Colonic mucosa (tissue), 4 donors: Measurements from ENCODE around the gene CUBN. TPM values are rescaled to one million over a fixed set of nuclear protein-coding genes. Genes with fewer than 3 reads are reported as not detected.

Source experiments
- DNase-seq: peaks from one replicate; pipeline ENCODE4 v3.0.0-alpha.2; 2020
- H3K27ac ChIP-seq: fragments of 200-600 bp; one replicate; pipeline ENCODE4 v1.8.0; 2021
- H3K27me3 ChIP-seq: fragments of 200-600 bp; one replicate; pipeline ENCODE4 v1.8.0; 2021
- H3K36me3 ChIP-seq: fragments of 200-600 bp; one replicate; pipeline ENCODE4 v1.8.0; 2021
- H3K4me1 ChIP-seq: fragments of 200-600 bp; one replicate; pipeline ENCODE4 v1.8.0; 2021; ENCODE audit warnings: mild to moderate bottlenecking
- H3K4me3 ChIP-seq: fragments of 200-600 bp; one replicate; pipeline ENCODE4 v1.8.0; 2021
- H3K9ac ChIP-seq, 2 donors: one replicate each; pipeline ENCODE4 v1.7.0; 2013; ENCODE audit warnings: control low read depth in 2 of 2, low read depth in 2 of 2, low read length in 2 of 2
- H3K9me3 ChIP-seq: fragments of 200-600 bp; one replicate; pipeline ENCODE4 v1.8.0; 2021
- intact Hi-C: fragments of 100-400 bp; cut with DNase I; formaldehyde crosslinking; loops from one replicate; pipeline ENCODE4 v1.14.1; 2022
- total RNA-seq, 2 donors: library from RNA; stranded (reverse); fragmentation: NEBNext Ultra II Directional in 1 of 2; extraction: Animal tissue kit (Norgen Biotek cat#: 25700) in 1 of 2; gene quantifications; one replicate each; pipeline ENCODE4 v1.2.1, GENCODE V29; 2021
- TF ChIP-seq, protein P1 (sequence below): fragments of 200-600 bp; IDR thresholded peaks from one replicate; pipeline ENCODE4 v1.8.0; 2022; ENCODE audit warnings: antibody characterized with exemption, mild to moderate bottlenecking
- donor health status: healthy.
- donor health status: DM: no; HTN: no; CAD: no.
- donor health status: DM: no; HTN: no; CAD: no.

Gene CUBN
- total RNA-seq, 2 donors from 2014 or later: 0.25 to 0.42 TPM

DNA sequence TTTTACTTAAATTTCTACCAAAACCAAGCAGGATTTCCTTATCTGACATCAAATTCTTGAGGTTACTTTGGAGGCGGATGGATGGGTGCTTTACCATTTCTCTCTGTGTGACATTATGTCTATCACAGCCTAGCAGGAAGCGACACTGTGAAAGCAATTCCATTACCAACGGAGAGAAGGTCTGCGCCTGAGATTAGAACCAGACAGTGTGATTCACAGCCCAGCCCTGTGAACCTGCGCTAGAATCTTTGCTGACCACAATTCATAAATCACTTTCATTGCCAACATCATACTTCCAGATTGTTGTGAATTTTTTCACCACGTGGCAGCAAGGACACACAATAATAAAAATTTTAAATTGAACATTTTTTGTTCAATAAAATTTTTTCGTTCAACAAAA, 126.5 kb downstream of the CUBN start:
- H3K27ac ChIP-seq: no peak overlapping the region
- H3K4me1 ChIP-seq: no peaks in the 10 kb centered on the region
- intact Hi-C loops: no loop called here
- H3K9me3 ChIP-seq: no peaks in the 10 kb centered on the region
- H3K36me3 ChIP-seq: no peaks in the 10 kb centered on the region
- no peak overlapping the region for H3K4me3 ChIP-seq
- TF ChIP-seq, protein P1, sequence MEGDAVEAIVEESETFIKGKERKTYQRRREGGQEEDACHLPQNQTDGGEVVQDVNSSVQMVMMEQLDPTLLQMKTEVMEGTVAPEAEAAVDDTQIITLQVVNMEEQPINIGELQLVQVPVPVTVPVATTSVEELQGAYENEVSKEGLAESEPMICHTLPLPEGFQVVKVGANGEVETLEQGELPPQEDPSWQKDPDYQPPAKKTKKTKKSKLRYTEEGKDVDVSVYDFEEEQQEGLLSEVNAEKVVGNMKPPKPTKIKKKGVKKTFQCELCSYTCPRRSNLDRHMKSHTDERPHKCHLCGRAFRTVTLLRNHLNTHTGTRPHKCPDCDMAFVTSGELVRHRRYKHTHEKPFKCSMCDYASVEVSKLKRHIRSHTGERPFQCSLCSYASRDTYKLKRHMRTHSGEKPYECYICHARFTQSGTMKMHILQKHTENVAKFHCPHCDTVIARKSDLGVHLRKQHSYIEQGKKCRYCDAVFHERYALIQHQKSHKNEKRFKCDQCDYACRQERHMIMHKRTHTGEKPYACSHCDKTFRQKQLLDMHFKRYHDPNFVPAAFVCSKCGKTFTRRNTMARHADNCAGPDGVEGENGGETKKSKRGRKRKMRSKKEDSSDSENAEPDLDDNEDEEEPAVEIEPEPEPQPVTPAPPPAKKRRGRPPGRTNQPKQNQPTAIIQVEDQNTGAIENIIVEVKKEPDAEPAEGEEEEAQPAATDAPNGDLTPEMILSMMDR: no peak
- DNase-seq: no peak
- no peak overlapping the region for H3K9ac ChIP-seq
- H3K27me3 ChIP-seq: no peaks in the 10 kb centered on the region

DNA sequence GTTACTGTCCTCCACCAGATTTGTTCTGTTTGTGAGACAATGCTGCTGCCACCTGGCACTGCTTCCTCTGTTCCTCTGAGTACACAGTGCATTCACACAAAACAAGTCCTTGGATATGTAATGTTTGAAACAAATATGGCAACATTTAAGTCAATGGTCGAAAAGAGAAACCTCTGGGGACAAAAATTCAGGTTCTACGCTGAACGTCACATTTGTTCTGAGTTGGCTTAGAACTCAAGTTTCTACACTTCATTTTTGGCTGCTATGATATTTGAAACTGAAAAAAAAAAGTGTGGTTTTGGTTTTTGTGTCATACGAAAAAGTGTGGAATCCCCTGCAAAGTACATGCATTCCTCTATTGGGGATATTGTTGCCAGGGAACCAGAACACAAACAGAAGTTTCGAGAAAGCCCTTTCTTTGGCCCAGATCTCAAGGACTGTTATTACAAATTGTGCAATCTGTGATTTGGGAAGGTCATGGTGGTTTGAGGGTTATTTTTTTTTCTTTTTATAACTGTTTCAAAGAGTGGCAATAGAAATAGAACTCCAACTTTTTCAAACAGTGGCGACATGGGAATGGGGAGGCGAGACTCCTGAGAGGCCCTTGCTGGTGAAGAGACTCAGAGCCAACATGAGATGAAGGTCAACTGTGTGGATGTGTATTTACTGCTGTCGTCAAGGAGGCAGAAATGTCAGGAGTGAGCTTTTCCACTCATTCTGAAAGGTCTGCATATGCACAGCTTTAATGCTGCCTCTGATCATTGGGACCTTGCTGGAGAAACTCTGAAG, 127.5 kb downstream of the CUBN start:
- no peaks in the 10 kb centered on the region for H3K9me3 ChIP-seq
- intact Hi-C loops: no loop called here
- no peak overlapping the region for H3K4me3 ChIP-seq
- TF ChIP-seq, protein P1: no peak
- H3K4me1 ChIP-seq: no peaks in the 10 kb centered on the region
- peak; percentile 43 for DNase-seq
- peak overlapping the region; percentile 9 to 26 for H3K9ac ChIP-seq
- H3K27me3 ChIP-seq: no peaks in the 10 kb centered on the region
- peak overlapping the region; percentile 7 for H3K27ac ChIP-seq
- H3K36me3 ChIP-seq: no peaks in the 10 kb centered on the region

DNA sequence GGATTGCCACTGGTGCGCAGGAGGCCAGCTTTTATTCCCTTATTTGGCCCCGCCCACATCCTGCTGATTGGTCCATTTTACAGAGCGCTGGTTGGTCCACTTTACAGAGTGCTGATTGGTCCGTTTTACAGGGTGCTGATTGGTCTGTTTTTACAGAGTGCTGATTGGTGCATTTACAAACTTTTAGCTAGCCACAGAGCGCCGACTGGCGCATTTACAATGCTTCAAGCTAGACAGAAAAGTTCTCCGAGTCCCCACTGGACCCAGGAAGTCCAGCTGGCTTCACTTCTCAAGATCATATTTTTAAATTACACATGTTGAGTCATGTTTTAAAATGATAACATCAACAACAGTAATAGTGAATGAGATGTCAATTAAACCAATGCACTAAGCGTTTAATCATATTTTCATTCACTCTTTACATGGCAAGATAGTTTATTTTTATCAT, 128.3 kb downstream of the CUBN start:
- no peaks in the 10 kb centered on the region for H3K4me1 ChIP-seq
- no peak overlapping the region for H3K4me3 ChIP-seq
- no peak for DNase-seq
- no peaks in the 10 kb centered on the region for H3K9me3 ChIP-seq
- TF ChIP-seq, protein P1: no peak
- no peak overlapping the region for H3K9ac ChIP-seq
- intact Hi-C loops: no loop called here
- no peaks in the 10 kb centered on the region for H3K36me3 ChIP-seq
- H3K27ac ChIP-seq: peak overlapping the region; percentile 7
- no peaks in the 10 kb centered on the region for H3K27me3 ChIP-seq

DNA sequence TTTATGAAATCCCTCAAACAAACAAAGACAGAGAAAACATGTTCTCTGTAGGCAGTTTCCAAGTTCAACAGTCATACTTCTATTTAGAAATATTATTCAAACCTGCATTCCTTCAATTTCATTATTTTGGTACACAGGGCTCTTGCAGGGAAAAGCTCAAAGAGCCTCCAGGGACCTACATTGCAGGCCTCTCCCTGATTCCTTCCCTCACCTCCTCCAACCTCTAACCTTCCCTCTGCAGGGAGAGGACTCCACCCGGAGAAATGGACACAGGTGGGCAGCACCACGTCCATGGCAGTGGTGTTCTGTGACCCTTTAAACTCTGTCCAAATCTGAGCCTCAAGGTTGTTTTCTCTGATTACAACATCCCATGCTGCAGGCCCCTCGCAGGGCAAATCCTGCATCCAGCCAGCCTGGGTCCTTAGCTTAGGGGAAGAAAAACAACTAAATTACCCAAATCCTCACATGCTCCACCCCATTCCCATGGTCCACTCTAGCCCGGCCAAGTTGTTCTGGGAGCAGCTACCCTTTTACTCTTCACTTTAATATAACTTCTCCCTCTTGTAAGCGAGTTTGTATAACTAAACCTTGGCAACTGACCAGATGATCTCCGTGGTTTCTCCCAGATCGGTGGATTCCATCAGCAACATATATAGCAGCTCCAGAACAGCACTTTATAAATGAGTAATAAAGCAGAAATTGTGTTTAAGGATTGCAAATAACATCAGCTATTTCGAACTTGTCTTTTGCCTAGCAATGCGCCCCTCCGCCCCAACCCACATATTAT, 129.8 kb downstream of the CUBN start:
- H3K9ac ChIP-seq: no peak overlapping the region
- intact Hi-C loops: no loop called here
- DNase-seq: no peak
- H3K27ac ChIP-seq: no peak overlapping the region
- no peaks in the 10 kb centered on the region for H3K9me3 ChIP-seq
- H3K4me1 ChIP-seq: no peaks in the 10 kb centered on the region
- no peaks in the 10 kb centered on the region for H3K27me3 ChIP-seq
- TF ChIP-seq, protein P1: no peak
- no peak overlapping the region for H3K4me3 ChIP-seq
- H3K36me3 ChIP-seq: no peaks in the 10 kb centered on the region

DNA sequence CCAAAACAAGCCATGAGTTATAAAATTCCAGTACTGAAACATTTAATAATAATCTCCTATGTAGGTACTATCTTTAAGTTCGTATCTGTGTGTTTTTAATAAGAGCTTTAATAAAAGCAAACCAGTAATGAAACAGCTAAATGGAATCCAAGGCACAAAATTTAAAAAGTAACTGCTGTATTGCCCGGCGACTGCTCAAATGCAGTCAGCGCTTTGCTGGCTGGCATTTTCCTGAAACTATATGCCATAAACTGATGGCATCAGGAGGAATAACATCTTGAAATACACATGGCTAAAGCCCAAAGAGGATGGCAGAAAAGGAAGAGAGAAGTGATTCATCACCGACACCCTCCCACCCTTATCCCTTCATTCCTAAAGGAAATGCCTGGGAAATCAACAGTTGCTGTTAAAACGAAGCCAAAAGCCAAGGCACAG, 133.1 kb downstream of the CUBN start:
- Histone ChIP-seq H3K4me3 (no peak overlapping the region), H3K27ac (no peak overlapping the region), H3K9ac (no peak overlapping the region), H3K4me1 (no peaks in the 10 kb centered on the region), H3K9me3 (no peaks in the 10 kb centered on the region), H3K36me3 (no peaks in the 10 kb centered on the region), H3K27me3 (no peaks in the 10 kb centered on the region)
- no peak for DNase-seq
- intact Hi-C loops: no loop called here
- TF ChIP-seq, protein P1: no peak
